GM23338 (cell line): Measurements from ENCODE around the gene TEN1. TPM values are rescaled to one million over a fixed set of nuclear protein-coding genes. Genes with fewer than 3 reads are reported as not detected.

ENCODE experiments used
- ATAC-seq: fragments of 200-7000 bp; cut with Tn5 transposase; 3 replicates; pipeline ENCODE4 v1.9.1; 2020
- DNase-seq: peaks from one replicate; pipeline ENCODE4 v3.0.0-alpha.2; 2015; ENCODE audit warnings: low spot score
- H2AFZ ChIP-seq: fragments of 200-600 bp; sonication (generic); 2 replicates; pipeline ENCODE4 v1.8.0; 2016; ENCODE audit warnings: antibody characterized with exemption, mild to moderate bottlenecking, moderate library complexity
- H3F3A ChIP-seq: fragments of 200-600 bp; sonication (generic); replicated peaks from 2 replicates; pipeline ENCODE4 v1.8.0; 2017; ENCODE audit warnings: antibody characterized with exemption, mixed run types, low read depth
- H3K27ac ChIP-seq: fragments of 200-600 bp; sonication (generic); 2 replicates; pipeline ENCODE4 v1.6.1; 2016; ENCODE audit warnings: low read depth
- H3K27me3 ChIP-seq: fragments of 200-600 bp; sonication (generic); 2 replicates; pipeline ENCODE4 v1.8.0; 2016; ENCODE audit warnings: mild to moderate bottlenecking, mixed run types, moderate library complexity; ENCODE audit not compliant: insufficient read depth
- H3K36me3 ChIP-seq: fragments of 200-600 bp; sonication (generic); 2 replicates; pipeline ENCODE4 v1.8.0; 2016; ENCODE audit warnings: mild to moderate bottlenecking; ENCODE audit not compliant: insufficient read depth
- H3K4me1 ChIP-seq: fragments of 200-600 bp; sonication (generic); 2 replicates; pipeline ENCODE4 v1.8.0; 2016; ENCODE audit warnings: mild to moderate bottlenecking, moderate library complexity; ENCODE audit not compliant: insufficient read depth
- H3K4me2 ChIP-seq: fragments of 200-600 bp; sonication (generic); 2 replicates; pipeline ENCODE4 v1.7.1; 2017; ENCODE audit warnings: mixed run types
- H3K4me3 ChIP-seq: fragments of 200-600 bp; sonication (generic); 2 replicates; pipeline ENCODE4 v1.6.1; 2016; ENCODE audit warnings: mixed run types
- H3K79me2 ChIP-seq: fragments of 200-600 bp; sonication (generic); replicated peaks from 2 replicates; pipeline ENCODE4 v1.8.0; 2017; ENCODE audit warnings: mild to moderate bottlenecking; ENCODE audit not compliant: insufficient read depth
- H3K9me2 ChIP-seq: fragments of 200-600 bp; sonication (generic); 2 replicates; pipeline ENCODE4 v1.8.0; 2017; ENCODE audit not compliant: insufficient read depth
- H4K20me1 ChIP-seq: fragments of 200-600 bp; sonication (generic); replicated peaks from 2 replicates; pipeline ENCODE4 v1.8.0; 2017; ENCODE audit warnings: mild to moderate bottlenecking; ENCODE audit not compliant: insufficient read depth
- H3K27ac Mint-ChIP-seq: 2 replicates; pipeline ENCODE4 v1.8.0; 2020; ENCODE audit warnings: inconsistent platforms, mild to moderate bottlenecking, moderate library complexity, mixed read lengths
- H3K27me3 Mint-ChIP-seq: 3 replicates; pipeline ENCODE4 v1.8.0; 2022; ENCODE audit warnings: low read depth, mild to moderate bottlenecking, moderate library complexity, mixed read lengths, inconsistent platforms; ENCODE audit not compliant: insufficient read depth, poor library complexity
- H3K36me3 Mint-ChIP-seq: 3 replicates; pipeline ENCODE4 v1.8.0; 2021; ENCODE audit warnings: low read depth, mild to moderate bottlenecking, inconsistent platforms, moderate library complexity, mixed read lengths
- H3K4me1 Mint-ChIP-seq: 3 replicates; pipeline ENCODE4 v1.8.0; 2020; ENCODE audit warnings: mild to moderate bottlenecking, inconsistent platforms, mixed read lengths
- H3K4me3 Mint-ChIP-seq: 3 replicates; pipeline ENCODE4 v1.8.0; 2021; ENCODE audit warnings: moderate library complexity, mild to moderate bottlenecking, inconsistent platforms, mixed read lengths
- H3K9me3 Mint-ChIP-seq: 3 replicates; pipeline ENCODE4 v1.8.0; 2020; ENCODE audit warnings: moderate library complexity, mild to moderate bottlenecking, inconsistent platforms, mixed read lengths
- CREB1 ChIP-seq: fragments of 250-450 bp; sonication (Bioruptor Pico); IDR thresholded peaks from 2 replicates; pipeline ENCODE4 v1.5.0; 2020; ENCODE audit warnings: low read depth, mild to moderate bottlenecking, moderate library complexity
- CTCF ChIP-seq, 2 experiments: fragments of 200-600 bp in 1 of 2; sonication (generic) in 1 of 2; conservative IDR thresholded peaks; 2 replicates each; pipeline versions ENCODE4 v1.5.1 to v1.6.1; 2016 to 2017; ENCODE audit warnings: antibody characterized with exemption in 2 of 2, low read depth in 2 of 2, mild to moderate bottlenecking in 2 of 2, moderate library complexity in 1 of 2
- ETS1 ChIP-seq: IDR thresholded peaks from 2 replicates; pipeline ENCODE4 v1.6.1; 2016; ENCODE audit warnings: antibody characterized with exemption
- EZH2 ChIP-seq: fragments of 200-600 bp; sonication (generic); IDR thresholded peaks from one replicate; pipeline ENCODE4 v1.8.0; 2017; ENCODE audit warnings: antibody characterized with exemption, mild to moderate bottlenecking, low read depth; ENCODE audit not compliant: unreplicated experiment
- EZH2phosphoT487 ChIP-seq: fragments of 200-600 bp; sonication (generic); IDR thresholded peaks from one replicate; pipeline ENCODE4 v1.8.1; 2018; ENCODE audit warnings: antibody characterized with exemption; ENCODE audit not compliant: unreplicated experiment
- JUNB ChIP-seq: IDR thresholded peaks from one replicate; pipeline ENCODE4 v1.6.1; 2016; ENCODE audit warnings: antibody characterized with exemption; ENCODE audit not compliant: unreplicated experiment
- NANOG ChIP-seq: IDR thresholded peaks from 2 replicates; pipeline ENCODE4 v1.6.1; 2016; ENCODE audit warnings: antibody characterized with exemption, borderline replicate concordance
- POLR2AphosphoS5 ChIP-seq: IDR thresholded peaks from 2 replicates; pipeline ENCODE4 v1.6.1; 2016; ENCODE audit warnings: antibody characterized with exemption, low read depth
- REST ChIP-seq: IDR thresholded peaks from one replicate; pipeline ENCODE4 v1.6.1; 2018; ENCODE audit warnings: antibody characterized with exemption; ENCODE audit not compliant: unreplicated experiment
- STAT1 ChIP-seq: IDR thresholded peaks from one replicate; pipeline ENCODE4 v1.6.1; 2016; ENCODE audit warnings: antibody characterized with exemption; ENCODE audit not compliant: unreplicated experiment
- ZNF114 ChIP-seq: fragments of 250-450 bp; sonication (Bioruptor Pico); IDR thresholded peaks from 2 replicates; pipeline ENCODE4 v1.5.0; 2020; ENCODE audit warnings: mild to moderate bottlenecking, moderate library complexity
- ZNF331 ChIP-seq: fragments of 250-450 bp; sonication (Bioruptor Pico); IDR thresholded peaks from 2 replicates; pipeline ENCODE4 v1.5.0; 2020; ENCODE audit warnings: low read depth, mild to moderate bottlenecking, moderate library complexity
- ZNF462 ChIP-seq: fragments of 250-450 bp; sonication (Bioruptor Pico); IDR thresholded peaks from 2 replicates; pipeline ENCODE4 v1.5.0; 2020; ENCODE audit warnings: mild to moderate bottlenecking, moderate library complexity
- polyA plus RNA-seq: library from polyadenylated mRNA; unstranded; fragments of >200 nt; fragmentation: Nextera tagmentation; extraction: Ambion mirVana; gene quantifications from 2 replicates; pipeline ENCODE4 v1.2.1, GENCODE V29; 2016
- total RNA-seq: library from RNA; depleted of rRNA; stranded (reverse); fragments of >200 nt; shearing (Covaris generic); gene quantifications from 2 replicates; pipeline ENCODE4 v1.2.3, GENCODE V29; 2014

TEN1 gene
- total and polyA plus RNA-seq, 2 experiments from 2014 or later, result 11.3 to 14.1 TPM

- Histone ChIP-seq H2AFZ (no peak overlapping the region; the same call in 1 of the 2 replicates), H3K4me2 (no peak overlapping the region), H3K79me2 (no peaks in the 10 kb centered on the region), H3K4me3 (no peak overlapping the region), H3K27ac (no peak overlapping the region), H3K9me2 (no peaks in the 10 kb centered on the region), H3F3A (0 out of 2 replicates have a peak, but pooled peaks cover 6% of the 10 kb centered on the region), H3K36me3 (no peaks in the 10 kb centered on the region), H4K20me1 (no peaks in the 10 kb centered on the region), H3K27me3 (no peaks in the 10 kb centered on the region), H3K4me1 (no peaks in the 10 kb centered on the region)
- no peaks in the 10 kb centered on the region; the same call in 1 of the 3 replicates for H3K9me3 Mint-ChIP-seq
- no peaks in the 10 kb centered on the region; the same call in 2 of the 3 replicates for H3K36me3 Mint-ChIP-seq
- TF ChIP-seq ZNF331 (CRISPR knock-in tag) (no peak), EZH2phosphoT487 (no peak), CTCF (conservative IDR thresholded peaks at IDR 0.05; ENCODE audit: low read depth in 2 of 2) (no peak), NANOG (no peak), ZNF462 (no peak), CREB1 (no peak), STAT1 (no peak), JUNB (no peak), ZNF114 (CRISPR knock-in tag) (no peak), REST (no peak), EZH2 (no peak), ETS1 (no peak), POLR2AphosphoS5 (no peak)
- DNase-seq (no peak), ATAC-seq (no peak)
- H3K4me1 Mint-ChIP-seq, result peaks cover 3% of the 10 kb centered on the region
- H3K4me3 Mint-ChIP-seq, result no peak overlapping the region
- peaks cover 11% of the 10 kb centered on the region for H3K27me3 Mint-ChIP-seq
- no peak overlapping the region for H3K27ac Mint-ChIP-seq
Measured at GRCh38 chr17:76013377-76013932, 34.4 kb downstream of the TEN1 start.
